HepG2 (cell line): ENCODE data around the gene TIMP3. TPM values are rescaled to one million over a fixed set of nuclear protein-coding genes. Genes with fewer than 3 reads are reported as not detected.
A peak's percentile ranks its signal among the peaks of the same experiment; 100 is the strongest.

Experiments
- ATAC-seq: fragments of 200-7000 bp; cut with Tn5 transposase; 3 replicates; pipeline ENCODE4 v1.9.1; 2020; ENCODE audit warnings: mild to moderate bottlenecking, moderate library complexity
- BruUV-seq: library from RNA; stranded (reverse); fragments of 400-500 nt; replicated peaks from 2 replicates; lab custom pipeline; 2021; lab: Mats Ljungman, UMichigan
- CTCF ChIA-PET: fragments of 300-600 bp; formaldehyde crosslinking; extraction: SDS; loops from one replicate; lab custom pipeline; 2021; ENCODE audit warnings: low total read pairs, inconsistent platforms, low intra/inter-chr PET ratio; lab: Yijun Ruan, JAX
- POLR2A ChIA-PET: fragments of 350-600 bp; sonication (Branson Sonifier 250); formaldehyde crosslinking; loops from one replicate; lab custom pipeline; 2020; ENCODE audit warnings: antibody characterized with exemption, inconsistent platforms; lab: Yijun Ruan, JAX
- DNase-seq: peaks from one replicate; pipeline ENCODE4 v3.0.0-alpha.2; 2015; ENCODE audit warnings: low spot score
- FAIRE-seq: peaks from 3 replicates; lab custom pipeline; 2011; peaks lifted over from hg19 to GRCh38; lab: Jason Lieb, UNC
- H2AFZ ChIP-seq: one replicate; pipeline ENCODE4 v1.6.1; 2011; ENCODE audit warnings: low read length, inconsistent platforms
- H3K27ac ChIP-seq: fragments of 300-600 bp; 3 replicates; pipeline ENCODE4 v1.8.0; 2011; ENCODE audit warnings: mixed run types, mild to moderate bottlenecking, mixed read lengths, low read length, inconsistent platforms; ENCODE audit not compliant: insufficient read depth; ENCODE audit errors: extremely low read length
- H3K27me3 ChIP-seq, 2 experiments: fragments of 200-600 bp in 1 of 2; 2 replicates in 1 of 2; 3 replicates in 1 of 2; pipeline versions ENCODE4 v1.6.0 to v1.8.0; 2011; ENCODE audit warnings: low read length in 2 of 2, mild to moderate bottlenecking in 2 of 2, moderate library complexity in 2 of 2, inconsistent platforms in 1 of 2; ENCODE audit not compliant: insufficient read depth in 2 of 2, control insufficient read depth in 1 of 2
- H3K36me3 ChIP-seq, 2 experiments: fragments of 200-600 bp in 1 of 2; replicated peaks in 1 of 2; 2 replicates in 1 of 2; 3 replicates in 1 of 2; pipeline versions ENCODE4 v1.5.1 to v1.8.0; 2011; ENCODE audit warnings: low read length in 2 of 2, inconsistent platforms in 1 of 2; ENCODE audit not compliant: insufficient read depth in 2 of 2, control insufficient read depth in 1 of 2
- H3K4me1 ChIP-seq: 2 replicates; pipeline ENCODE4 v1.5.1; 2012; ENCODE audit warnings: low read length, inconsistent platforms; ENCODE audit not compliant: insufficient read depth
- H3K4me2 ChIP-seq: 2 replicates; pipeline ENCODE4 v1.6.0; 2011; ENCODE audit warnings: low read depth, low read length, inconsistent platforms
- H3K4me3 ChIP-seq, 3 experiments: fragments of 200-600 bp in 1 of 3; sonication (generic), shearing (Covaris generic) in 1 of 3; replicated peaks in 1 of 3; 2 replicates each; pipeline ENCODE4 v1.5.1; 2011 to 2016; ENCODE audit warnings: low read length in 3 of 3, inconsistent platforms in 2 of 3, low read depth in 2 of 3, mild to moderate bottlenecking in 2 of 3, control low read depth in 1 of 3, mixed read lengths in 1 of 3; ENCODE audit not compliant: insufficient read depth in 1 of 3
- H3K79me2 ChIP-seq: one replicate; pipeline ENCODE4 v1.6.1; 2011; ENCODE audit warnings: low read length, inconsistent platforms; ENCODE audit not compliant: insufficient read depth
- H3K9ac ChIP-seq: 2 replicates; pipeline ENCODE4 v1.6.0; 2011; ENCODE audit warnings: mild to moderate bottlenecking, low read depth, low read length, inconsistent platforms; ENCODE audit not compliant: insufficient read depth
- H3K9me3 ChIP-seq: 2 replicates; pipeline ENCODE4 v1.5.1; 2012; ENCODE audit warnings: mild to moderate bottlenecking, low read length
- H4K20me1 ChIP-seq: 2 replicates; pipeline ENCODE4 v1.6.0; 2011; ENCODE audit warnings: inconsistent platforms, mild to moderate bottlenecking, low read length, moderate library complexity; ENCODE audit not compliant: insufficient read depth
- CREM ChIP-seq, 2 experiments: sonication (generic) in 1 of 2; formaldehyde crosslinking in 1 of 2; IDR thresholded peaks; 2 replicates each; pipeline versions ENCODE4 v1.4.0 to v1.6.1; 2016 to 2020; ENCODE audit warnings: antibody characterized with exemption in 1 of 2, mild to moderate bottlenecking in 1 of 2, missing genetic modification reagents in 1 of 2
- EP300 ChIP-seq, 3 experiments: sonication (generic) in 1 of 3; formaldehyde crosslinking in 1 of 3; IDR thresholded peaks; 2 replicates each; pipeline versions ENCODE4 v1.5.1 to v1.6.1; 2011 to 2020; ENCODE audit warnings: low read depth in 2 of 3, low read length in 2 of 3, borderline replicate concordance in 1 of 3, improper control_type of control experiment in 1 of 3, mild to moderate bottlenecking in 1 of 3, missing genetic modification reagents in 1 of 3, moderate library complexity in 1 of 3
- GATAD2A ChIP-seq: IDR thresholded peaks from 2 replicates; pipeline ENCODE4 v1.6.1; 2016
- MED1 ChIP-seq: sonication (generic); formaldehyde crosslinking; IDR thresholded peaks from 2 replicates; pipeline ENCODE4 v1.4.0; 2020; ENCODE audit warnings: missing genetic modification reagents
- MTA1 ChIP-seq: sonication (generic); formaldehyde crosslinking; IDR thresholded peaks from 2 replicates; pipeline ENCODE4 v1.4.0; 2020; ENCODE audit warnings: missing genetic modification reagents, mild to moderate bottlenecking, borderline replicate concordance
- RARA ChIP-seq: IDR thresholded peaks from 2 replicates; pipeline ENCODE4 v1.6.1; 2016; ENCODE audit warnings: missing genetic modification reagents, missing compliant biosample characterization
- TEAD3 ChIP-seq: optimal IDR thresholded peaks from 2 replicates; pipeline ENCODE3; 2016; ENCODE audit warnings: borderline replicate concordance
- ZFAT ChIP-seq: sonication (generic); formaldehyde crosslinking; conservative IDR thresholded peaks from 2 replicates; pipeline ENCODE4 v1.8.1; 2023; ENCODE audit warnings: missing genetic modification reagents, inconsistent platforms
- WGBS: methylation state at CpG from one replicate; pipeline ENCODE4 v1.1.6; 2017; ENCODE audit warnings: low lambda C conversion rate; 5-methylcytosine and 5-hydroxymethylcytosine counted together
- in situ Hi-C: cut with HindIII; loops from 2 replicates; pipeline ENCODE4 v1.10.0; 2017; ENCODE audit warnings: low pct_unique_long_range_greater_than_20kb; ENCODE audit not compliant: extremely low pct_ligation_motif_present
- intact Hi-C: fragments of 100-400 bp; cut with micrococcal nuclease; formaldehyde crosslinking; loops from one replicate; pipeline ENCODE4 v1.10.0; 2022; ENCODE audit not compliant: unreplicated experiment
- polyA plus RNA-seq, 8 experiments: library from polyadenylated mRNA; depleted of rRNA in 3 of 8; stranded (reverse) in 7 of 8; unstranded in 1 of 8; fragments of >200 nt; fragmentation: Illumina TruSeq in 4 of 8; extraction: Trizol in 4 of 8; gene quantifications; 2 replicates each; pipeline versions ENCODE4 v1.2.1 to v1.2.3, GENCODE V29; 2011 to 2016; ENCODE audit warnings: low read depth in 4 of 8, missing spikeins in 1 of 8, mixed read lengths in 1 of 8; ENCODE audit not compliant: insufficient read depth in 1 of 8
- total RNA-seq, 5 experiments: library from RNA; depleted of rRNA; stranded (reverse); fragments of >200 nt; fragmentation: Illumina TruSeq; extraction: Trizol; gene quantifications; 2 replicates each; pipeline ENCODE4 v1.2.3, GENCODE V29; 2016; ENCODE audit warnings: low read depth in 1 of 5
- TF ChIP-seq, protein P1 (sequence below): sonication (generic); formaldehyde crosslinking; IDR thresholded peaks from 2 replicates; pipeline ENCODE4 v1.4.0; 2020; ENCODE audit warnings: missing genetic modification reagents, mild to moderate bottlenecking, borderline replicate concordance
- TF ChIP-seq, protein P2 (sequence below): sonication (generic); formaldehyde crosslinking; IDR thresholded peaks from 2 replicates; pipeline ENCODE4 v1.4.0; 2020; ENCODE audit warnings: missing genetic modification reagents, borderline replicate concordance
- TF ChIP-seq, protein P3 (sequence below), 2 experiments: fragments of 450-650 bp in 1 of 2; sonication (generic) in 1 of 2; formaldehyde crosslinking; IDR thresholded peaks; 2 replicates each; pipeline versions ENCODE4 v1.5.0 to v1.8.0; 2020 to 2022; ENCODE audit warnings: mild to moderate bottlenecking in 1 of 2, missing genetic modification reagents in 1 of 2
- TF ChIP-seq, protein P4 (sequence below): sonication (generic); formaldehyde crosslinking; IDR thresholded peaks from 2 replicates; pipeline ENCODE4 v1.4.0; 2020; ENCODE audit warnings: missing genetic modification reagents
- TF ChIP-seq, protein P5 (sequence below): sonication (generic); formaldehyde crosslinking; IDR thresholded peaks from 2 replicates; pipeline ENCODE4 v1.4.0; 2020; ENCODE audit warnings: missing genetic modification reagents

TIMP3 gene
- total and polyA plus RNA-seq, 2 of the 13 experiments (the other 11 are each of a cell fraction or from before 2014, with no cell fraction given) = 57.3 to 86.6 TPM

DNA sequence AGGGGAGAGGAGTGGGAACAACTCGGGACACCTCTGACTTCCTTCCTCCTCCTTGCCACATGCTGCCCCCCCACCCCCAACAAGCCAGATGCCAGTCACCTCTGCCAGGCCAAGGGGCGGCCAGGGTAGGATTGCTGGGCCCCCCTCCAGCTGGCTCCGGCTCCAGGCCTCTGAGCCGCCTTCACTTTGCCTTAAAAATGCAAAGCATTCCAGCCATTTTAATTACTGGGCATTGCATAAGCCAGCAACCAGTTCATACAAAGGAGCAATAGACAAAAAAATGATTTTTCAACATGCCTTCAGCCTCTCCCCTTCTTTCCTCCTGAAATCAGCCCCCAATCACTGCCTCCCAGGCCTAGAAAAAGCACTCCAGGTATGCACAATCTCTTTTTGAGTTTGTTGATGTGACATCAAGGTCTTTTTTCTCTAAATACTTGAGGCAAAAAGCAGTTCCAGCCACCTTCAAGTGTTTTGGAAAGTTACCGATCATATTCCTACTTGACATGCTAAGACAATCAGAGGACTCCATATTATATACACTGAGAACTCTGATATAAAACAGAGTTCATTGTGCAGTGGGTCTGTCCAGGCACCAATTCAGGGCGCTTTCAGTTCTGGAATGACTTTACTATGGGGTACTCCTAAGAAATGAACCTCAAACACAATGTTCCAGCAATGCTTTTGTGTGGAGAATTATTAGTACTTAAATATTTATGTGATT lies 12.4 kb upstream of the TIMP3 start:
- intact Hi-C loops = loop anchor here (5.0 kb wide), 1 partner anchor 37 kb away; no protein-coding TSS in a partner anchor
- peak; percentile 68 for ATAC-seq
- H2AFZ ChIP-seq = no peak overlapping the region
- no peaks in the 10 kb centered on the region for H3K9me3 ChIP-seq
- peak; percentile 28 for FAIRE-seq
- DNase-seq = peak; percentile 74
- H3K27ac ChIP-seq = peak overlapping the region; percentile 70
- H3K4me3 ChIP-seq = no peak overlapping the region
- peak overlapping the region; percentile 32 for H3K9ac ChIP-seq
- no peaks in the 10 kb centered on the region for H3K79me2 ChIP-seq
- ChIA-PET CTCF (no interaction called here), POLR2A (interaction anchor here (0.9 to 3.1 kb wide), 6 partner anchors 9 to 257 kb away, joined by 3 to 43 read pairs (median 3); no protein-coding TSS in a partner anchor)
- no peaks in the 10 kb centered on the region for H3K36me3 ChIP-seq
- 52% methylated on average over 6 of the region's 6 CpGs for WGBS
- peaks cover 97% of the 10 kb centered on the region for H3K4me1 ChIP-seq
- H3K4me2 ChIP-seq = peak overlapping the region; percentile 34
- no TSS peak for BruUV-seq
- H3K27me3 ChIP-seq = no peaks in the 10 kb centered on the region
- in situ Hi-C loops = no loop called here
- H4K20me1 ChIP-seq = no peaks in the 10 kb centered on the region
- TF ChIP-seq, protein P1, sequence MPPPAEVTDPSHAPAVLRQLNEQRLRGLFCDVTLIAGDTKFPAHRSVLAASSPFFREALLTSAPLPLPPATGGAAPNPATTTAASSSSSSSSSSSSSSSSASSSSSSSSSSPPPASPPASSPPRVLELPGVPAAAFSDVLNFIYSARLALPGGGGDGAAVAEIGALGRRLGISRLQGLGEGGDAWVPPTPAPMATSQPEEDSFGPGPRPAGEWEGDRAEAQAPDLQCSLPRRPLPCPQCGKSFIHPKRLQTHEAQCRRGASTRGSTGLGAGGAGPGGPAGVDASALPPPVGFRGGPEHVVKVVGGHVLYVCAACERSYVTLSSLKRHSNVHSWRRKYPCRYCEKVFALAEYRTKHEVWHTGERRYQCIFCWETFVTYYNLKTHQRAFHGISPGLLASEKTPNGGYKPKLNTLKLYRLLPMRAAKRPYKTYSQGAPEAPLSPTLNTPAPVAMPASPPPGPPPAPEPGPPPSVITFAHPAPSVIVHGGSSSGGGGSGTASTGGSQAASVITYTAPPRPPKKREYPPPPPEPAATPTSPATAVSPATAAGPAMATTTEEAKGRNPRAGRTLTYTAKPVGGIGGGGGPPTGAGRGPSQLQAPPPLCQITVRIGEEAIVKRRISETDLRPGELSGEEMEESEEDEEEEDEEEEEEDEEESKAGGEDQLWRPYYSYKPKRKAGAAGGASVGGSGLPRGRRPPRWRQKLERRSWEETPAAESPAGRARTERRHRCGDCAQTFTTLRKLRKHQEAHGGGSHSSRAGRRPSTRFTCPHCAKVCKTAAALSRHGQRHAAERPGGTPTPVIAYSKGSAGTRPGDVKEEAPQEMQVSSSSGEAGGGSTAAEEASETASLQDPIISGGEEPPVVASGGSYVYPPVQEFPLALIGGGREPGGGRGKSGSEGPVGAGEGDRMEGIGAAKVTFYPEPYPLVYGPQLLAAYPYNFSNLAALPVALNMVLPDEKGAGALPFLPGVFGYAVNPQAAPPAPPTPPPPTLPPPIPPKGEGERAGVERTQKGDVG (CRISPR knock-in tag) = 0 out of 2 replicates have a peak, but pooled peaks have one; percentile 62
- TF ChIP-seq MTA1 (CRISPR knock-in tag) (0 out of 2 replicates have a peak, but pooled peaks have one; percentile 33), GATAD2A (CRISPR knock-in tag) (0 out of 2 replicates have a peak, but pooled peaks have one; percentile 20), TEAD3 (CRISPR knock-in tag) (peak; percentile 91), EP300 (IDR thresholded peaks at IDR 0.05; ENCODE audit: low read depth in 2 of 2, low read length in 2 of 2) (peak in 1 of 2 experiments; percentile 55; a peak in 1 of 4 replicates), EP300 (CRISPR knock-in tag; IDR thresholded peaks at IDR 0.05; ENCODE audit: borderline replicate concordance) (no peak), CREM (IDR thresholded peaks at IDR 0.05) (0 out of 2 replicates have a peak, but pooled peaks have one; percentile 16), CREM (CRISPR knock-in tag; IDR thresholded peaks at IDR 0.05) (no peak), MED1 (0 out of 2 replicates have a peak, but pooled peaks have one; percentile 36), ZFAT (CRISPR knock-in tag) (no peak), RARA (peak; percentile 27; the same call in 1 of the 2 replicates)
- TF ChIP-seq, protein P2, sequence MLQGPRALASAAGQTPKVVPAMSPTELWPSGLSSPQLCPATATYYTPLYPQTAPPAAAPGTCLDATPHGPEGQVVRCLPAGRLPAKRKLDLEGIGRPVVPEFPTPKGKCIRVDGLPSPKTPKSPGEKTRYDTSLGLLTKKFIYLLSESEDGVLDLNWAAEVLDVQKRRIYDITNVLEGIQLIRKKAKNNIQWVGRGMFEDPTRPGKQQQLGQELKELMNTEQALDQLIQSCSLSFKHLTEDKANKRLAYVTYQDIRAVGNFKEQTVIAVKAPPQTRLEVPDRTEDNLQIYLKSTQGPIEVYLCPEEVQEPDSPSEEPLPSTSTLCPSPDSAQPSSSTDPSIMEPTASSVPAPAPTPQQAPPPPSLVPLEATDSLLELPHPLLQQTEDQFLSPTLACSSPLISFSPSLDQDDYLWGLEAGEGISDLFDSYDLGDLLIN (CRISPR knock-in tag) = no peak
- TF ChIP-seq, protein P3, sequence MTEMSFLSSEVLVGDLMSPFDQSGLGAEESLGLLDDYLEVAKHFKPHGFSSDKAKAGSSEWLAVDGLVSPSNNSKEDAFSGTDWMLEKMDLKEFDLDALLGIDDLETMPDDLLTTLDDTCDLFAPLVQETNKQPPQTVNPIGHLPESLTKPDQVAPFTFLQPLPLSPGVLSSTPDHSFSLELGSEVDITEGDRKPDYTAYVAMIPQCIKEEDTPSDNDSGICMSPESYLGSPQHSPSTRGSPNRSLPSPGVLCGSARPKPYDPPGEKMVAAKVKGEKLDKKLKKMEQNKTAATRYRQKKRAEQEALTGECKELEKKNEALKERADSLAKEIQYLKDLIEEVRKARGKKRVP (CRISPR knock-in tag; IDR thresholded peaks at IDR 0.05) = peak in 1 of 2 experiments; percentile 88; a peak in 2 of 4 replicates
- TF ChIP-seq, protein P4, sequence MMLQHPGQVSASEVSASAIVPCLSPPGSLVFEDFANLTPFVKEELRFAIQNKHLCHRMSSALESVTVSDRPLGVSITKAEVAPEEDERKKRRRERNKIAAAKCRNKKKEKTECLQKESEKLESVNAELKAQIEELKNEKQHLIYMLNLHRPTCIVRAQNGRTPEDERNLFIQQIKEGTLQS (CRISPR knock-in tag) = peak; percentile 57; the same call in 1 of the 2 replicates
- TF ChIP-seq, protein P5, sequence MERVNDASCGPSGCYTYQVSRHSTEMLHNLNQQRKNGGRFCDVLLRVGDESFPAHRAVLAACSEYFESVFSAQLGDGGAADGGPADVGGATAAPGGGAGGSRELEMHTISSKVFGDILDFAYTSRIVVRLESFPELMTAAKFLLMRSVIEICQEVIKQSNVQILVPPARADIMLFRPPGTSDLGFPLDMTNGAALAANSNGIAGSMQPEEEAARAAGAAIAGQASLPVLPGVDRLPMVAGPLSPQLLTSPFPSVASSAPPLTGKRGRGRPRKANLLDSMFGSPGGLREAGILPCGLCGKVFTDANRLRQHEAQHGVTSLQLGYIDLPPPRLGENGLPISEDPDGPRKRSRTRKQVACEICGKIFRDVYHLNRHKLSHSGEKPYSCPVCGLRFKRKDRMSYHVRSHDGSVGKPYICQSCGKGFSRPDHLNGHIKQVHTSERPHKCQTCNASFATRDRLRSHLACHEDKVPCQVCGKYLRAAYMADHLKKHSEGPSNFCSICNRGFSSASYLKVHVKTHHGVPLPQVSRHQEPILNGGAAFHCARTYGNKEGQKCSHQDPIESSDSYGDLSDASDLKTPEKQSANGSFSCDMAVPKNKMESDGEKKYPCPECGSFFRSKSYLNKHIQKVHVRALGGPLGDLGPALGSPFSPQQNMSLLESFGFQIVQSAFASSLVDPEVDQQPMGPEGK (CRISPR knock-in tag) = peak; percentile 55; the same call in 1 of the 2 replicates
